ENCODE data around the gene PLOD1. TPM values are rescaled to one million over a fixed set of nuclear protein-coding genes. Genes with fewer than 3 reads are reported as not detected.
"Not testable (repeated sequence)": the region's sequence is repeated elsewhere in the genome, so short reads cannot be mapped to it uniquely, and the experiment has no call there.

PLOD1 gene
- total RNA-seq, 6 experiments from 2014 or later = 294 to 438 (median 315) TPM

GRCh38 chr1:12003762-12004161 is 69.2 kb downstream of the PLOD1 start:
- Mint-ChIP-seq H3K9me3 (no peaks in the 10 kb centered on the region), H3K27ac (no peak overlapping the region), H3K27me3 (ENCODE audit: insufficient read depth) (no peaks in the 10 kb centered on the region; the same call in 1 of the 2 replicates), H3K4me1 (ENCODE audit: low read depth) (peaks cover 11% of the 10 kb centered on the region), H3K4me3 (no peak overlapping the region), H3K36me3 (ENCODE audit: low read depth) (peaks cover 44% of the 10 kb centered on the region)
- no peak for TF ChIP-seq CTCF (IDR thresholded peaks at IDR 0.05)
- DNase-seq = no peak

GRCh38 chr1:12005488-12006166 is 71.1 kb downstream of the PLOD1 start:
- Mint-ChIP-seq H3K4me1 (ENCODE audit: low read depth) (peaks cover 11% of the 10 kb centered on the region), H3K27me3 (ENCODE audit: insufficient read depth) (no peaks in the 10 kb centered on the region; the same call in 1 of the 2 replicates), H3K36me3 (ENCODE audit: low read depth) (peaks cover 37% of the 10 kb centered on the region), H3K27ac (no peak overlapping the region), H3K9me3 (no peaks in the 10 kb centered on the region), H3K4me3 (no peak overlapping the region)
- no peak for TF ChIP-seq CTCF (IDR thresholded peaks at IDR 0.05)
- DNase-seq = no peak

GRCh38 chr1:12006167-12006921 is 71.8 kb downstream of the PLOD1 start:
- no peak overlapping the region for H3K4me3 Mint-ChIP-seq
- no peak overlapping the region for H3K27ac Mint-ChIP-seq
- no peaks in the 10 kb centered on the region; the same call in 1 of the 2 replicates for H3K27me3 Mint-ChIP-seq (ENCODE audit: insufficient read depth)
- peaks cover 11% of the 10 kb centered on the region for H3K4me1 Mint-ChIP-seq (ENCODE audit: low read depth)
- no peak for TF ChIP-seq CTCF (IDR thresholded peaks at IDR 0.05)
- H3K9me3 Mint-ChIP-seq = no peaks in the 10 kb centered on the region
- DNase-seq = no peak
- H3K36me3 Mint-ChIP-seq (ENCODE audit: low read depth) = peaks cover 37% of the 10 kb centered on the region

GRCh38 chr1:12007204-12007603 is 72.7 kb downstream of the PLOD1 start:
- peaks cover 15% of the 10 kb centered on the region for H3K4me1 Mint-ChIP-seq (ENCODE audit: low read depth)
- H3K27ac Mint-ChIP-seq = no peak overlapping the region
- no peaks in the 10 kb centered on the region for H3K9me3 Mint-ChIP-seq
- peaks cover 35% of the 10 kb centered on the region for H3K36me3 Mint-ChIP-seq (ENCODE audit: low read depth)
- no peak for TF ChIP-seq CTCF (IDR thresholded peaks at IDR 0.05)
- no peak overlapping the region for H3K4me3 Mint-ChIP-seq
- no peaks in the 10 kb centered on the region; the same call in 1 of the 2 replicates for H3K27me3 Mint-ChIP-seq (ENCODE audit: insufficient read depth)
- no peak for DNase-seq

GRCh38 chr1:12008355-12008754 is 73.8 kb downstream of the PLOD1 start:
- DNase-seq; H3K27ac Mint-ChIP-seq; H3K4me3 Mint-ChIP-seq; H3K27me3 Mint-ChIP-seq (ENCODE audit: insufficient read depth); H3K9me3 Mint-ChIP-seq: not testable (repeated sequence)
- H3K4me1 Mint-ChIP-seq (ENCODE audit: low read depth) = peaks cover 26% of the 10 kb centered on the region
- H3K36me3 Mint-ChIP-seq (ENCODE audit: low read depth) = peaks cover 28% of the 10 kb centered on the region
